ENCODE measurements around the gene MXD3.

The MXD3 gene

GRCh38 chr5:177311723-177312648 lies at the start of gene MXD3:
Gene MXD3, minus strand, starts transcription at chr5:177311898. Its CDS starts 68 bp downstream, at chr5:177311830.
- TF ChIP-seq GATA3 (IDR thresholded peaks at IDR 0.05; ENCODE audit: low read depth, low read length) (no peak), GATA2 (IDR thresholded peaks at IDR 0.05; ENCODE audit: low read depth, low read length) (no peak)

GRCh38 chr5:177359860-177360259 lies 48.2 kb upstream of the MXD3 start:
- TF ChIP-seq GATA3 (IDR thresholded peaks at IDR 0.05; ENCODE audit: low read depth, low read length): no peak
- TF ChIP-seq GATA2 (IDR thresholded peaks at IDR 0.05; ENCODE audit: low read depth, low read length): no peak

- TF ChIP-seq GATA3 (IDR thresholded peaks at IDR 0.05; ENCODE audit: low read depth, low read length) (no peak), GATA2 (IDR thresholded peaks at IDR 0.05; ENCODE audit: low read depth, low read length) (no peak)
These were observed 47.8 kb upstream of the MXD3 start for GRCh38 chr5:177359451-177359851.

GRCh38 chr5:177358370-177358819 lies 46.7 kb upstream of the MXD3 start:
- TF ChIP-seq GATA2 (IDR thresholded peaks at IDR 0.05; ENCODE audit: low read depth, low read length): no peak
- TF ChIP-seq GATA3 (IDR thresholded peaks at IDR 0.05; ENCODE audit: low read depth, low read length): no peak

- no peak for TF ChIP-seq GATA3 (IDR thresholded peaks at IDR 0.05; ENCODE audit: low read depth, low read length)
- TF ChIP-seq GATA2 (IDR thresholded peaks at IDR 0.05; ENCODE audit: low read depth, low read length): no peak
These were observed 46.0 kb upstream of the MXD3 start, which contains the start of gene RGS14 for GRCh38 chr5:177357459-177358351. Gene RGS14, plus strand, starts transcription at chr5:177357924. Its CDS starts 101 bp downstream, at chr5:177358025.

GRCh38 chr5:177357146-177357458 lies 45.4 kb upstream of the MXD3 start:
- TF ChIP-seq GATA2 (IDR thresholded peaks at IDR 0.05; ENCODE audit: low read depth, low read length) (no peak), GATA3 (IDR thresholded peaks at IDR 0.05; ENCODE audit: low read depth, low read length) (no peak)

GRCh38 chr5:177356746-177357145 lies 45.0 kb upstream of the MXD3 start:
- TF ChIP-seq GATA3 (IDR thresholded peaks at IDR 0.05; ENCODE audit: low read depth, low read length) (no peak), GATA2 (IDR thresholded peaks at IDR 0.05; ENCODE audit: low read depth, low read length) (no peak)

- TF ChIP-seq GATA2 (IDR thresholded peaks at IDR 0.05; ENCODE audit: low read depth, low read length) (no peak), GATA3 (IDR thresholded peaks at IDR 0.05; ENCODE audit: low read depth, low read length) (no peak)
These were observed 44.1 kb upstream of the MXD3 start for GRCh38 chr5:177355868-177356168.

- TF ChIP-seq GATA3 (IDR thresholded peaks at IDR 0.05; ENCODE audit: low read depth, low read length): no peak
- TF ChIP-seq GATA2 (IDR thresholded peaks at IDR 0.05; ENCODE audit: low read depth, low read length): no peak
These were observed 43.6 kb upstream of the MXD3 start for GRCh38 chr5:177355162-177355867.

GRCh38 chr5:177354711-177355110 lies 43.0 kb upstream of the MXD3 start:
- TF ChIP-seq GATA2 (IDR thresholded peaks at IDR 0.05; ENCODE audit: low read depth, low read length): no peak
- TF ChIP-seq GATA3 (IDR thresholded peaks at IDR 0.05; ENCODE audit: low read depth, low read length): no peak

- TF ChIP-seq GATA3 (IDR thresholded peaks at IDR 0.05; ENCODE audit: low read depth, low read length) (no peak), GATA2 (IDR thresholded peaks at IDR 0.05; ENCODE audit: low read depth, low read length) (no peak)
These were observed 42.6 kb upstream of the MXD3 start for GRCh38 chr5:177354256-177354655.

GRCh38 chr5:177353093-177353492 lies 41.4 kb upstream of the MXD3 start:
- TF ChIP-seq GATA2 (IDR thresholded peaks at IDR 0.05; ENCODE audit: low read depth, low read length) (no peak), GATA3 (IDR thresholded peaks at IDR 0.05; ENCODE audit: low read depth, low read length) (no peak)

- TF ChIP-seq GATA3 (IDR thresholded peaks at IDR 0.05; ENCODE audit: low read depth, low read length) (no peak), GATA2 (IDR thresholded peaks at IDR 0.05; ENCODE audit: low read depth, low read length) (no peak)
These were observed 40.0 kb upstream of the MXD3 start, which contains the start of gene LMAN2 for GRCh38 chr5:177351392-177352329. Gene LMAN2, minus strand, starts transcription at chr5:177351668. Its CDS starts 21 bp downstream, at chr5:177351647.

Measured in SH-SY5Y (cell line).